Activated naive CD8-positive, alpha-beta T cell (primary cell): ENCODE measurements around the gene VPREB1.

ENCODE experiments used
- H3K27ac Mint-ChIP-seq: one replicate; pipeline ENCODE4 v1.8.0; 2021; ENCODE audit warnings: mixed read lengths
- H3K27me3 Mint-ChIP-seq: one replicate; pipeline ENCODE4 v1.8.0; 2021; ENCODE audit warnings: mixed read lengths
- H3K36me3 Mint-ChIP-seq: one replicate; pipeline ENCODE4 v1.8.0; 2021; ENCODE audit warnings: mixed read lengths
- H3K4me1 Mint-ChIP-seq: one replicate; pipeline ENCODE4 v1.8.0; 2021; ENCODE audit warnings: low read depth, mixed read lengths
- H3K4me3 Mint-ChIP-seq: one replicate; pipeline ENCODE4 v1.8.0; 2021; ENCODE audit warnings: mild to moderate bottlenecking, mixed read lengths
- H3K9me3 Mint-ChIP-seq: one replicate; pipeline ENCODE4 v1.8.0; 2021; ENCODE audit warnings: low read depth, mixed read lengths

VPREB1 gene

DNA sequence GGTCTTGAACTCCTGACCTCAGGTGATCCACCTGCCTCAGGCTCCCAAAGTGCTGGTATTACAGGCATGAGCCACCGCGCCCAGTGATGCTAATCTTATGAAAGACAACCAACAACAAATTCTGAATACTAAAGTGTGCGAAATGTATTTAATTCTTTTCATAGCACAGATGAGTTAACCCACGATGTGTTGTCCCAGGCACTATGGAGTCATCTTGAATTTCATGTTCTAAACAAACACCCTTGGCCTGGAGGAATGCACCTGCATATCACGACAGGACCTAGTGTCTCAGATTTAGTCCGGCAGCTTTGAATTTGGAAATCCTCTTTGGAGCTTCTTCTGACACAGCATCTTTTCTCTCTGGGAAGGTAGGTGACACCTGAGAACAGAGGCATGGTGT is 16.2 kb upstream of the VPREB1 start:
- H3K4me1 Mint-ChIP-seq, result no peaks in the 10 kb centered on the region
- H3K9me3 Mint-ChIP-seq, result no peaks in the 10 kb centered on the region
- no peak overlapping the region for H3K4me3 Mint-ChIP-seq
- H3K27me3 Mint-ChIP-seq, result peaks cover 2% of the 10 kb centered on the region
- no peaks in the 10 kb centered on the region for H3K36me3 Mint-ChIP-seq
- no peak overlapping the region for H3K27ac Mint-ChIP-seq

GRCh38 chr22:22228921-22229320 is 15.7 kb upstream of the VPREB1 start:
- no peak overlapping the region for H3K27ac Mint-ChIP-seq
- H3K4me3 Mint-ChIP-seq, result no peak overlapping the region
- peaks cover 2% of the 10 kb centered on the region for H3K27me3 Mint-ChIP-seq
- no peaks in the 10 kb centered on the region for H3K4me1 Mint-ChIP-seq
- H3K9me3 Mint-ChIP-seq, result no peaks in the 10 kb centered on the region
- H3K36me3 Mint-ChIP-seq, result no peaks in the 10 kb centered on the region

DNA sequence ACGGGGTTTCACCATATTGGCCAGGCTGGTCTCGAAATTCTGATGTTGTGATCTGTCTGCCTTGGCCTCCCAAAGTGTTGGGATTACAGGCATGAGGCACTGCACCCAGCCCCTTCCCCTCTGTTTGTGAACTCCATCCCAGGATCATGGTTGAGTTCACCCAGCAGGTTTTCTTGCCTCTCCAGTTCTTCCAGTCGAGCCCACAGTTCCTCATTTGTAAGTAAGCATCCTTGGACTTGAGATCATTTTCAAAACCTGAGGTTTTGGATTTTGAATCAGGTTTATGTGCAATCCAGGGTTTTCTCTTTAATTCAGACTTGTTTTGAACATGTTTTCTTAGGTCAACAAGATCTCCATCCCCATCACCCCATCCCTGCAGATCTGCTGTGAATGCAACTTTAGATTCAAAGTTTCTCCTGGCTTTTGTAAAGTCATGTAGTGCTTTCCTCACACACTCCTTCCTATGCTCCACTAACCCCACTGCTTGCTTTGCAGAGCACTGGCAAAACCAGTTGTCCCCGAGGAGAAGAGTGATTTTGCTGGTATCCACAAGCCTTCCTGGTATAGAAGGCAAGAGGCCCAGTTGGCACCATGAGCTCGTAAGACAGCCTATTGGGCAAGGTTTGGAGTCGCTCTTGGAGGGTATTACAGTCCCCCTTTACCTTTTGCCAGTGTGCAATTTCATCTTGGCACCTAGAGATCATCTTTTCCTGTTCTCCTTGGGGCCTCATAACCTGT is 14.7 kb upstream of the VPREB1 start:
- Mint-ChIP-seq H3K9me3 (no peaks in the 10 kb centered on the region), H3K27ac (no peak overlapping the region), H3K4me3 (no peak overlapping the region), H3K27me3 (peaks cover 2% of the 10 kb centered on the region), H3K36me3 (no peaks in the 10 kb centered on the region), H3K4me1 (no peaks in the 10 kb centered on the region)

- no peak overlapping the region for H3K4me3 Mint-ChIP-seq
- H3K36me3 Mint-ChIP-seq, result no peaks in the 10 kb centered on the region
- H3K27me3 Mint-ChIP-seq, result peaks cover 2% of the 10 kb centered on the region
- no peaks in the 10 kb centered on the region for H3K9me3 Mint-ChIP-seq
- H3K4me1 Mint-ChIP-seq, result no peaks in the 10 kb centered on the region
- no peak overlapping the region for H3K27ac Mint-ChIP-seq
Observed at GRCh38 chr22:22230438-22230837, 14.1 kb upstream of the VPREB1 start.

DNA sequence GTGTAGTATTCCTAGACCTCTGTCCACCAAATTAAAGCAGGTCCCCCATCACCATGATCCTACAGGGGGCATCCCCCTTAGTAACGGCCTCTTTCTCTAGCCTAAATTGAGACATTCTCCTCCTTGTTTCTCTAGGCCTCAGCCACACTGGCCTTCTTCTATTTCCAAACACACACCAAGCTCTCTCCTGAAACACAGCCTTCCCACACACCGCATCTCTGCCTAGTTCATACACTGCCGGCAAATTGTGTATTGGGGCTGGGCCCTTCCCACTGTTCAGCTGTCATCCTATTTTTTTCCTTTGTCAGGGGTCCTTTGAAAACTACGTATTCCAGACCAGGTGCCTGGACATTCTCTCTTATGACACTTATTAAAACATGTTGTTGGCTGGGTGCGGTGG is 11.5 kb upstream of the VPREB1 start:
- no peaks in the 10 kb centered on the region for H3K9me3 Mint-ChIP-seq
- no peak overlapping the region for H3K27ac Mint-ChIP-seq
- peaks cover 2% of the 10 kb centered on the region for H3K27me3 Mint-ChIP-seq
- no peak overlapping the region for H3K4me3 Mint-ChIP-seq
- H3K4me1 Mint-ChIP-seq, result no peaks in the 10 kb centered on the region
- H3K36me3 Mint-ChIP-seq, result no peaks in the 10 kb centered on the region

- H3K27ac Mint-ChIP-seq, result no peak overlapping the region
- no peaks in the 10 kb centered on the region for H3K9me3 Mint-ChIP-seq
- no peaks in the 10 kb centered on the region for H3K36me3 Mint-ChIP-seq
- peaks cover 2% of the 10 kb centered on the region for H3K27me3 Mint-ChIP-seq
- H3K4me1 Mint-ChIP-seq, result no peaks in the 10 kb centered on the region
- no peak overlapping the region for H3K4me3 Mint-ChIP-seq
Observed at GRCh38 chr22:22235558-22235957, 9.0 kb upstream of the VPREB1 start.

DNA sequence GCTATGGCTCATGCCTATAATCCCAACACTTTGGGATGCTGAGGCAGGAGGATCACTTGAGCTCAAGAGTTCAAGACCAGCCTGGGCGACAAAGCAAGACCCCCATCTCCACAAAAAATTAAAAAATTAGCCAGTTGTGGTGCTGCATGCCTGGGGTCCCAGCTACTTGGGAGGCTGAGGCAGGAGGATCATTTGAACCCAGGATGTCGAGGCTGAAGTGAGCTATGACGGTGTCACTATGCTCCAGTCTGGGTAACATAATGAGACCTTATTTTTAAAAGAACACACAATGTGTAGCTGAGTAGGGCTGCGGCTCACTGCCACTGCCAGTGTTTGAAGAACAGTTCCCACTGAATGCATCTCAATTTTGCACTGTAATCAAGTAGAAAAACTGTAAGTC is 7.1 kb upstream of the VPREB1 start:
- no peaks in the 10 kb centered on the region for H3K9me3 Mint-ChIP-seq

DNA sequence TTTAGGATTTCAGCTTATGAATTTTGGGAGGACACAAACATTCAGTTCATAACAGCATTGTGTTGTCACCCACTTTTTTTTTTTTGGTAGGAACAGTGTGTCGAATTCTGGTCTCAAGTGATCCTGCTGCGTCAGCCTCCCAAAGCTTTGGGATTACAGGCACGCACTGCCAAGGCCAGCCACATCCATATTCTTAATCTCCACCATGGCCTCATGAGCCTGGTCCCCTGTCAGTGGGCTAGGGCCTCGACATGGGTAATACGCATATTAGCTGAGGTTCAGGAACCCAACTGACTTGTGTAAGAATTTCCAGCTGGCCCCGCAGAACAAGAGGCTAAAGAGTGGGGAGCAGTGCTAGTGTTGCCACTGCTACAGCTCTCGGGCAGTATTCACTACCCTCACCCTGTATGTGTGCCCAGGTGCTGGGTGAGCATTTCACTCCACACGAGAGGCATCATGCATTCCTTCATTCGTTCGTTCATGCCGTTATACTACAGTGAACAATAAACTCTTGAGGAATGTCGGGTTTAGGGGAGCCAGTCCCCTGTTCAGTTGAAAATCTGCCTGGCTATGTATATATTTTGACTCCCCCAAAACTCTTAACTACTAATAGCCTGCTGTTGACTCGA is 5.2 kb upstream of the VPREB1 start:
- Mint-ChIP-seq H3K4me3 (no peak overlapping the region), H3K27me3 (peaks cover 9% of the 10 kb centered on the region), H3K27ac (no peak overlapping the region), H3K4me1 (peaks cover 5% of the 10 kb centered on the region), H3K36me3 (no peaks in the 10 kb centered on the region), H3K9me3 (no peaks in the 10 kb centered on the region)

More for the DNA sequence above, 7.1 kb upstream of the VPREB1 start:
- H3K36me3 Mint-ChIP-seq, result no peaks in the 10 kb centered on the region
- no peaks in the 10 kb centered on the region for H3K4me1 Mint-ChIP-seq
- peaks cover 9% of the 10 kb centered on the region for H3K27me3 Mint-ChIP-seq
- H3K27ac Mint-ChIP-seq, result no peak overlapping the region
- H3K4me3 Mint-ChIP-seq, result no peak overlapping the region

GRCh38 chr22:22241554-22241898 is 3.1 kb upstream of the VPREB1 start:
- H3K27me3 Mint-ChIP-seq, result peaks cover 9% of the 10 kb centered on the region
- no peaks in the 10 kb centered on the region for H3K9me3 Mint-ChIP-seq
- no peak overlapping the region for H3K4me3 Mint-ChIP-seq
- H3K4me1 Mint-ChIP-seq, result peaks cover 7% of the 10 kb centered on the region
- no peak overlapping the region for H3K27ac Mint-ChIP-seq
- no peaks in the 10 kb centered on the region for H3K36me3 Mint-ChIP-seq

DNA sequence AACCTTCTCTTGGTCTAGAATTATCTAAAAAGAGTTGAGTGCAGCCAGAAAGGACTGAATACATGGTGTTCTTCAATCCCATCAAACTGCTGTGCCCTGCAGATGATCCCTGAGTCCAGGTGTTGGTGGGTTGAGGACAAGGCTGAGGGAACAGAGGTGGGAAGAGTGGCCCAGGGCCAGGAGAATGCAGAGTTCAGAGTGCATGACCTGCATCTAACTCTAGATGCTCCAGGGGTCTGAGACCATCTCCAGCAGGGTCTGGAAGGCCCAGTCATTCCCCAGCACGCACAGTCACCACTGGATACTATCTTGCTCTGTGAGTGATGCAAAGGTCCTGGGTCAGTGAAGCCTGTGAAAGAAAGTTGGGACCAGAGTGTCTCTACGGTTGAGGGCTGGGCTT is 2.1 kb upstream of the VPREB1 start:
- peaks cover 9% of the 10 kb centered on the region for H3K27me3 Mint-ChIP-seq
- no peaks in the 10 kb centered on the region for H3K9me3 Mint-ChIP-seq
- H3K36me3 Mint-ChIP-seq, result no peaks in the 10 kb centered on the region
- H3K4me3 Mint-ChIP-seq, result no peak overlapping the region
- peaks cover 9% of the 10 kb centered on the region for H3K4me1 Mint-ChIP-seq
- H3K27ac Mint-ChIP-seq, result no peak overlapping the region

GRCh38 chr22:22243033-22243680 is 1.4 kb upstream of the VPREB1 start:
- H3K4me1 Mint-ChIP-seq, result peaks cover 11% of the 10 kb centered on the region
- peaks cover 9% of the 10 kb centered on the region for H3K27me3 Mint-ChIP-seq
- H3K27ac Mint-ChIP-seq, result no peak overlapping the region
- no peaks in the 10 kb centered on the region for H3K9me3 Mint-ChIP-seq
- no peak overlapping the region for H3K4me3 Mint-ChIP-seq
- H3K36me3 Mint-ChIP-seq, result no peaks in the 10 kb centered on the region

- no peak overlapping the region for H3K27ac Mint-ChIP-seq
- peaks cover 7% of the 10 kb centered on the region for H3K27me3 Mint-ChIP-seq
- H3K4me3 Mint-ChIP-seq, result no peak overlapping the region
- no peaks in the 10 kb centered on the region for H3K9me3 Mint-ChIP-seq
- H3K4me1 Mint-ChIP-seq, result peaks cover 23% of the 10 kb centered on the region
- H3K36me3 Mint-ChIP-seq, result no peaks in the 10 kb centered on the region
Observed at GRCh38 chr22:22245256-22245909, 797 bp downstream of the VPREB1 start.

GRCh38 chr22:22245935-22246525 is 1.4 kb downstream of the VPREB1 start:
- Mint-ChIP-seq H3K4me1 (peaks cover 23% of the 10 kb centered on the region), H3K27ac (no peak overlapping the region)

DNA sequence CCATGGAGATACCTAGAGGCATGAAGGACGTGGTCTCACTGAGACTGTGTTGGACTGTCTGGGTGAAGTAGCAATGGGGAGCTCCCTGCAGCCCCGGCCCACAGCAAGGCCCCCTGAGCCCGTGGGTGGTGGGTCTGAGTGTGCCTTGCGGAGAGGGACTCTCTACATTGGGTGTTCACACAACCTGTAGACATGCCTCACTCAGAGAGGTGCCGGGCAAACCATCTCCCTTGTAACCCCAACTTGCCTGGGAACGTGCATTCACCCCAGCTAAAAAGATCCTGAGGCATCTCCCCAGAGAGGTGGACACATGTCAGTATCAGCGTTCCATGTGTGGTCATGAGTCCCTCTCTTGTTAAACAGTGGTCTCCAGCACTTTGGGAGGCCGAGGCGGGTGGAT is 2.1 kb downstream of the VPREB1 start:
- H3K9me3 Mint-ChIP-seq, result no peaks in the 10 kb centered on the region
- no peak overlapping the region for H3K4me3 Mint-ChIP-seq
- H3K36me3 Mint-ChIP-seq, result no peaks in the 10 kb centered on the region
- peaks cover 23% of the 10 kb centered on the region for H3K4me1 Mint-ChIP-seq
- no peak overlapping the region for H3K27ac Mint-ChIP-seq
- H3K27me3 Mint-ChIP-seq, result peaks cover 2% of the 10 kb centered on the region

More at GRCh38 chr22:22245935-22246525, 1.4 kb downstream of the VPREB1 start:
- H3K9me3 Mint-ChIP-seq, result no peaks in the 10 kb centered on the region
- H3K36me3 Mint-ChIP-seq, result no peaks in the 10 kb centered on the region
- H3K27me3 Mint-ChIP-seq, result peaks cover 7% of the 10 kb centered on the region
- H3K4me3 Mint-ChIP-seq, result no peak overlapping the region

DNA sequence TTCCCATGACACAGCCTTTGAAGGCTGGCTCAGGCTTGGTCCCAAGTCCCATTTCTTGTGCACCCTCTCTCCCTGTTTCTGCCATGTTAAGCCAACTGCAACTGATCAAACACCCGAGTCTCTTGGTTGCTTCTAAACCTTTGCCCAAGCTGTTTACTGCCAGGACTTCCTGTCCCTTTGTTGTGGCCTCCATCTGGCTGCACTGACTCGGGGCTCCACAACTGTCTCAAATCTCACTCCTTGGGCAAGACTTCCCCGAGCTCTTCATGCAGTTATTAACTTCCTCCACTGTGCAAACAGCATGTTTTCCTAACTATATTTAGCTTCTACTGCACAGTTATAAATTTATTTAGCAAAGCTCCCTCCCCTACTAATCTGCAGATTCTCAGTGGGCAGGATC is 4.3 kb downstream of the VPREB1 start:
- H3K36me3 Mint-ChIP-seq, result no peaks in the 10 kb centered on the region
- no peaks in the 10 kb centered on the region for H3K27me3 Mint-ChIP-seq
- peak overlapping the region; percentile 23 for H3K27ac Mint-ChIP-seq
- no peaks in the 10 kb centered on the region for H3K9me3 Mint-ChIP-seq
- H3K4me3 Mint-ChIP-seq, result no peak overlapping the region
- peaks cover 23% of the 10 kb centered on the region for H3K4me1 Mint-ChIP-seq
